K562 (cell line): ENCODE results near the gene MAST3. TPM values are rescaled to one million over a fixed set of nuclear protein-coding genes. Genes with fewer than 3 reads are reported as not detected.
"Not testable (repeated sequence)": the region's sequence is repeated elsewhere in the genome, so short reads cannot be mapped to it uniquely, and the experiment has no call there.

Source experiments
- ATAC-seq: fragments of 200-7000 bp; cut with Tn5 transposase; 3 replicates; pipeline ENCODE4 v1.9.1; 2020; ENCODE audit warnings: moderate library complexity
- BruUV-seq: library from RNA; stranded (reverse); fragments of 400-500 nt; replicated peaks from 2 replicates; lab custom pipeline; 2021; lab: Mats Ljungman, UMichigan
- CTCF ChIA-PET: fragments of 300-600 bp; formaldehyde crosslinking; extraction: SDS; loops from one replicate; lab custom pipeline; 2021; ENCODE audit warnings: low intra/inter-chr PET ratio; lab: Yijun Ruan, JAX
- POLR2A ChIA-PET: fragments of 300-600, 350-650 bp; sonication (Branson Sonifier 250); formaldehyde crosslinking; extraction: SDS; loops from one replicate; lab custom pipeline; 2021; ENCODE audit warnings: antibody characterized with exemption, inconsistent platforms; lab: Yijun Ruan, JAX
- DNase-seq, 4 experiments: peaks; one replicate each; pipeline versions ENCODE4 v3.0.0 to v3.0.0-alpha.2; 2011 to 2018; ENCODE audit warnings: low spot score in 3 of 4, mixed read lengths in 3 of 4; ENCODE audit errors: extremely low read depth in 1 of 4
- FAIRE-seq: peaks from 2 replicates; lab custom pipeline; 2011; peaks lifted over from hg19 to GRCh38; lab: Jason Lieb, UNC
- H2AFZ ChIP-seq: 2 replicates; pipeline ENCODE4 v1.6.0; 2011; ENCODE audit warnings: low read depth, low read length, control low read depth, inconsistent platforms
- H3K27ac ChIP-seq: fragments of 200-600 bp; 3 replicates; pipeline ENCODE4 v1.8.0; 2011; ENCODE audit warnings: low read depth, mild to moderate bottlenecking, control low read depth, inconsistent platforms, low read length, moderate library complexity, mixed read lengths; ENCODE audit errors: extremely low read depth
- H3K27me3 ChIP-seq, 2 experiments: fragments of 300-600 bp in 1 of 2; 2 replicates in 1 of 2; 3 replicates in 1 of 2; pipeline versions ENCODE4 v1.6.0 to v1.8.0; 2011; ENCODE audit warnings: inconsistent platforms in 2 of 2, low read length in 2 of 2, mild to moderate bottlenecking in 1 of 2, mixed read lengths in 1 of 2, moderate library complexity in 1 of 2; ENCODE audit not compliant: control insufficient read depth in 2 of 2, insufficient read depth in 2 of 2
- H3K36me3 ChIP-seq: fragments of 300-600 bp; 3 replicates; pipeline ENCODE4 v1.8.0; 2011; ENCODE audit warnings: mild to moderate bottlenecking, low read length, inconsistent platforms; ENCODE audit not compliant: control insufficient read depth, insufficient read depth
- H3K4me1 ChIP-seq, 2 experiments: fragments of 200-600 bp in 1 of 2; replicated peaks in 1 of 2; 2 replicates in 1 of 2; 3 replicates in 1 of 2; pipeline versions ENCODE4 v1.5.1 to v1.8.0; 2011; ENCODE audit warnings: inconsistent platforms in 2 of 2, low read length in 2 of 2, mild to moderate bottlenecking in 1 of 2, mixed read lengths in 1 of 2, moderate library complexity in 1 of 2; ENCODE audit not compliant: control insufficient read depth in 2 of 2, insufficient read depth in 2 of 2
- H3K4me2 ChIP-seq: 2 replicates; pipeline ENCODE4 v1.6.1; 2011; ENCODE audit warnings: low read length, control low read depth, inconsistent platforms, mixed read lengths; ENCODE audit not compliant: insufficient read depth
- H3K4me3 ChIP-seq: fragments of 200-600 bp; sonication (generic), shearing (Covaris generic); 2 replicates; pipeline ENCODE4 v1.5.1; 2016; ENCODE audit warnings: control low read depth, inconsistent platforms
- H3K79me2 ChIP-seq: fragments of 200-600 bp; 3 replicates; pipeline ENCODE4 v1.8.0; 2011; ENCODE audit warnings: low read length, inconsistent platforms; ENCODE audit not compliant: control insufficient read depth, insufficient read depth
- H3K9ac ChIP-seq, 2 experiments: 2 replicates each; pipeline versions ENCODE4 v1.6.0 to v1.6.1; 2011; ENCODE audit warnings: low read depth in 2 of 2, low read length in 2 of 2, control low read depth in 1 of 2, inconsistent platforms in 1 of 2, mild to moderate bottlenecking in 1 of 2, mixed read lengths in 1 of 2; ENCODE audit not compliant: insufficient read depth in 1 of 2
- H3K9me1 ChIP-seq: one replicate; pipeline ENCODE4 v1.6.0; 2011; ENCODE audit warnings: inconsistent platforms, mild to moderate bottlenecking, low read length, moderate library complexity; ENCODE audit not compliant: control insufficient read depth, insufficient read depth
- H3K9me3 ChIP-seq: replicated peaks from 2 replicates; pipeline ENCODE4 v1.5.1; 2011; ENCODE audit warnings: low read depth, low read length, inconsistent platforms; ENCODE audit not compliant: control insufficient read depth, insufficient read depth
- H4K20me1 ChIP-seq: replicated peaks from 2 replicates; pipeline ENCODE4 v1.6.1; 2011; ENCODE audit warnings: low read length, inconsistent platforms, mixed read lengths; ENCODE audit not compliant: control insufficient read depth, insufficient read depth
- ATF3 ChIP-seq, 2 experiments: fragments of 450-650 bp in 1 of 2; sonication (generic) in 1 of 2; formaldehyde crosslinking in 1 of 2; IDR thresholded peaks in 1 of 2; conservative IDR thresholded peaks in 1 of 2; 2 replicates each; pipeline versions ENCODE4 v1.6.1 to v1.8.1; 2016 to 2023; ENCODE audit warnings: mild to moderate bottlenecking in 2 of 2, moderate library complexity in 2 of 2, inconsistent platforms in 1 of 2, missing genetic modification reagents in 1 of 2
- CEBPB ChIP-seq: fragments of 450-650 bp; IDR thresholded peaks from 2 replicates; pipeline ENCODE4 v1.6.1; 2016; ENCODE audit warnings: missing genetic modification characterization, missing compliant biosample characterization
- CEBPG ChIP-seq, 3 experiments: fragments of 200-800 bp in 1 of 3; sonication (Bioruptor generic) in 1 of 3; sonication (generic) in 1 of 3; formaldehyde crosslinking in 1 of 3; IDR thresholded peaks in 2 of 3; conservative IDR thresholded peaks in 1 of 3; 2 replicates each; pipeline versions ENCODE4 v1.6.1 to v1.8.0; 2016 to 2022; ENCODE audit warnings: missing compliant biosample characterization in 2 of 3, missing genetic modification characterization in 2 of 3, mild to moderate bottlenecking in 1 of 3, missing genetic modification reagents in 1 of 3
- MEIS2 ChIP-seq: fragments of 450-650 bp; IDR thresholded peaks from 2 replicates; pipeline ENCODE4 v1.6.1; 2014; ENCODE audit warnings: mild to moderate bottlenecking; ENCODE audit not compliant: partially characterized antibody
- PKNOX1 ChIP-seq: fragments of 450-650 bp; IDR thresholded peaks from 2 replicates; pipeline ENCODE4 v1.6.1; 2016
- POLR2H ChIP-seq: IDR thresholded peaks from 2 replicates; pipeline ENCODE4 v1.6.1; 2016; ENCODE audit warnings: missing genetic modification characterization, low read depth, mild to moderate bottlenecking, control low read depth, missing compliant biosample characterization, moderate library complexity
- WGBS: fragments of 100-300 bp; shearing (Covaris generic); methylation state at CpG from one replicate; pipeline ENCODE4 v1.1.6; 2016; ENCODE audit warnings: low coverage, mixed read lengths; ENCODE audit not compliant: insufficient coverage; ENCODE audit errors: missing lambda C conversion rate; 5-methylcytosine and 5-hydroxymethylcytosine counted together
- in situ Hi-C: fragments of 300-500 bp; cut with MboI; formaldehyde crosslinking; loops from 4 replicates; pipeline ENCODE4 v1.15.0; 2018; ENCODE audit warnings: inconsistent platforms, mixed read lengths
- intact Hi-C: fragments of 100-400 bp; cut with micrococcal nuclease; formaldehyde crosslinking; loops from 2 replicates; pipeline ENCODE4 v1.14.2; 2022
- polyA plus RNA-seq, 8 experiments: library from polyadenylated mRNA; depleted of rRNA in 4 of 8; stranded (reverse) in 5 of 8; unstranded in 3 of 8; fragments of >200 nt; fragmentation: Nextera tagmentation in 2 of 8; fragmentation: Illumina TruSeq in 1 of 8; extraction: Ambion mirVana in 2 of 8; extraction: Trizol in 1 of 8; gene quantifications; 2 replicates each; pipeline versions ENCODE4 v1.2.1 to v1.2.3, GENCODE V29; 2011 to 2014; ENCODE audit warnings: inconsistent platforms in 1 of 8, missing spikeins in 1 of 8
- total RNA-seq, 7 experiments: library from RNA; depleted of rRNA in 6 of 7; stranded (reverse); fragments of >200 nt in 6 of 7; fragmentation: Illumina TruSeq in 2 of 7; extraction: Trizol in 2 of 7; gene quantifications; 2 replicates each; pipeline versions ENCODE4 v1.2.1 to v1.2.3, GENCODE V29; 2011 to 2021; ENCODE audit warnings: low replicate concordance in 1 of 7

Gene MAST3
- total and polyA plus RNA-seq, 9 of the 15 experiments (the other 6 are each of a cell fraction or from before 2014, with no cell fraction given): 0.94 to 9.9 (median 2.4) TPM

DNA sequence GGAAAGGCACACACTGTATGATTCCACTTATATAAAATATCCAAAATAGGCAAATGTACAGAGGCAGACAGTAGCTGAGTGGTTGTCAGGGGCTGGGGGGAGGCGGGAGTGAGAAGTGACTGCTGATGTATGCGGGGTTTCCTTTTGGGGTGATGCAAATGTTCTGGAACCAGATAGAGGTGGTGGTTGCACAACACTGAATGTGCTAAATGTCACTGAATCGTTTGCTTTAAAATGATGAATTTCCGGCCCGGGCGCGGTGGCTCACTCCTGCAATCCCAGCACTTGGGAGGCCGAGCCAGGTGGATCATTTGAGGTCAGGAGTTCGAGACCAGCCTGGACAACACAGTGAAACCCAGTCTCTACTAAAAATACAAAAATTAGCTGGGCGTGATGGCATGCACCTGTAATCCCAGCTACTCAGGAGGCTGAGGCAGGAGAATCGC is 8.5 kb upstream of the MAST3 start:
- intact Hi-C loops; H4K20me1 ChIP-seq; ATAC-seq; H3K9me3 ChIP-seq; H3K4me3 ChIP-seq; in situ Hi-C loops; H3K79me2 ChIP-seq; H3K27ac ChIP-seq; H3K4me2 ChIP-seq; H3K27me3 ChIP-seq; BruUV-seq; DNase-seq; H3K9me1 ChIP-seq; H3K9ac ChIP-seq; H3K36me3 ChIP-seq; CTCF ChIA-PET; TF ChIP-seq ATF3 (CRISPR knock-in tag; conservative IDR thresholded peaks at IDR 0.05): not testable (repeated sequence)
- H3K4me1 ChIP-seq: peaks cover 25 to 33% of the 10 kb centered on the region in 2 experiments
- TF ChIP-seq CEBPB (peak; percentile 92), MEIS2 (peak; percentile 19), CEBPG (CRISPR knock-in tag; IDR thresholded peaks at IDR 0.05) (peak; percentile 72), CEBPG (tag; conservative IDR thresholded peaks at IDR 0.05 in 1 of 2, IDR thresholded peaks at IDR 0.05 in 1 of 2) (peak; percentile 71 to 83), POLR2H (tag) (peak; percentile 68; the same call in 1 of the 2 replicates), PKNOX1 (peak; percentile 6; the same call in 1 of the 2 replicates), ATF3 (IDR thresholded peaks at IDR 0.05) (peak; percentile 14; the same call in 1 of the 2 replicates)
- H2AFZ ChIP-seq: peak overlapping the region; percentile 10; the same call in 1 of the 2 replicates
- POLR2A ChIA-PET: interaction anchor here (0.5 to 1.1 kb wide), 2 partner anchors 9 to 40 kb away, joined by 3 read pairs; no protein-coding TSS in a partner anchor
- WGBS: 71% methylated on average over 7 of the region's 11 CpGs
- FAIRE-seq: peak; percentile 42
